HG03159 (cell line): ENCODE results near the gene GYS1.
A peak's percentile ranks its signal among the peaks of the same experiment; 100 is the strongest.

Experiments
- ATAC-seq: cut with Tn5 transposase; IDR thresholded peaks from one replicate; pipeline ENCODE4 v1.9.1; 2021; ENCODE audit warnings: mild to moderate bottlenecking, moderate library complexity; ENCODE audit not compliant: unreplicated experiment

GYS1 gene

DNA sequence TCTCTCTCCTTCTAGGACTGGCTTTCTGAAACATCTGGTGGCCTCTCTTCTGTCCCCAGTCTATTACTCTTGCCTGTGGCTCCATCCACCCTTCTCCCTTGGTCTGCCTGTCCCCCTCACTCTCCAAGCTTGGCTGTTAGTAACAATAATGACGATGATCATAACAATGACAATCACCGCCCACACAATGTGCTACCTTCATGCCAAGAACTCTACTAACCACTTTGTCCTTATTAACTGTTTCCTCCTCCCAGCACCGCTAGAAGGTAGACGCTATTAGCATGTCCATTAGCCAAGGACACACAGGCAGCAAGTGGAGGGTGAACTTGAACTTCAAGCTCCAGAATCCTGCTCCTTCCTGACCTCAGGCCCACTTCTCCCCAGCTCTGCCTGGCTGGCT lies 2.7 kb downstream of the GYS1 start:
- no peak for ATAC-seq

- ATAC-seq, result no peak
Measured at GRCh38 chr19:48989701-48990291, 3.3 kb downstream of the GYS1 start.

- ATAC-seq, result no peak
Measured at GRCh38 chr19:48988860-48989259, 4.2 kb downstream of the GYS1 start.

- no peak for ATAC-seq
Measured at GRCh38 chr19:48988286-48988685, 4.8 kb downstream of the GYS1 start.

- ATAC-seq, result no peak
Measured at GRCh38 chr19:48987323-48987722, 5.8 kb downstream of the GYS1 start.

DNA sequence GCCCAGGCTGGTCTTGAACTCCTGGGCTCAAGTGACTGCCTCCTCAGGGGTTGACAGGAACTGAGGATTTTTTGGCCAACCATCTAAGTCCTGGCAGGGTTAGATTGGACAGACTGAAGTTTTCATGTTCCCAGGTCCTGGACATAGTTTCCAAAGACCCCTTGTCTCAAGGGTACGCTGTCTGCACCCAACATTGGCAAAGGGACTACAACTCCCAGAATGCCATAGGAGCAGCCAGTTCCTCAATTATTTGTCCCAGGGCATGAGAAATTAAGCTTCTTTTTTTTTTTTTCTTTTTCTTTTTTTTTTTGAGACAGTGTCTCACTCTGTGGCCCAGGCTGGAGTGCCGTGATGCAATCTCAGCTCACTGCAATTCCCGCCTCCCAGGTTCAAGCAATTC lies 6.9 kb downstream of the GYS1 start:
- no peak for ATAC-seq

- no peak for ATAC-seq
Measured at GRCh38 chr19:48985711-48986110, 7.4 kb downstream of the GYS1 start.

DNA sequence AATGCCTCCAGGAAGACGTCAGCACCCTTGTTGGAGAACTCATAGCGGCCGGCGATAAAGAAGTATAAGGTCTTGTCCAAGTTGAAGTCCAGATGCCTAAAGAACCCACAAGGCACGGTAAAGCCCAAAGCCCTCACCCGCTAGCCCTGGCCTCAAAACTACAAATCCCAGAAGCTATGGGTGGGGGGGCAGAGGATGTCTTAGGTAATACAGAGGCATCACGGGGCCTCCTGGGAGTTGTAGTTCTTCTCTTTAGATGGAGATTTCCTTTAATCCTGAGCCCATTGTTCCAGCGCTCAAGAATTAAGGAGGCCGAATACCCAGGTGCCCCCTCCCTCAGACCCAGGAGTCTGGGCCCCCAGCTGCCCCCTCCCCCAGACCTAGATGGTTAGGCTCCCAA lies 10.8 kb downstream of the GYS1 start:
- no peak for ATAC-seq

- no peak for ATAC-seq
Measured at GRCh38 chr19:48977061-48977460, 16.0 kb downstream of the GYS1 start.

DNA sequence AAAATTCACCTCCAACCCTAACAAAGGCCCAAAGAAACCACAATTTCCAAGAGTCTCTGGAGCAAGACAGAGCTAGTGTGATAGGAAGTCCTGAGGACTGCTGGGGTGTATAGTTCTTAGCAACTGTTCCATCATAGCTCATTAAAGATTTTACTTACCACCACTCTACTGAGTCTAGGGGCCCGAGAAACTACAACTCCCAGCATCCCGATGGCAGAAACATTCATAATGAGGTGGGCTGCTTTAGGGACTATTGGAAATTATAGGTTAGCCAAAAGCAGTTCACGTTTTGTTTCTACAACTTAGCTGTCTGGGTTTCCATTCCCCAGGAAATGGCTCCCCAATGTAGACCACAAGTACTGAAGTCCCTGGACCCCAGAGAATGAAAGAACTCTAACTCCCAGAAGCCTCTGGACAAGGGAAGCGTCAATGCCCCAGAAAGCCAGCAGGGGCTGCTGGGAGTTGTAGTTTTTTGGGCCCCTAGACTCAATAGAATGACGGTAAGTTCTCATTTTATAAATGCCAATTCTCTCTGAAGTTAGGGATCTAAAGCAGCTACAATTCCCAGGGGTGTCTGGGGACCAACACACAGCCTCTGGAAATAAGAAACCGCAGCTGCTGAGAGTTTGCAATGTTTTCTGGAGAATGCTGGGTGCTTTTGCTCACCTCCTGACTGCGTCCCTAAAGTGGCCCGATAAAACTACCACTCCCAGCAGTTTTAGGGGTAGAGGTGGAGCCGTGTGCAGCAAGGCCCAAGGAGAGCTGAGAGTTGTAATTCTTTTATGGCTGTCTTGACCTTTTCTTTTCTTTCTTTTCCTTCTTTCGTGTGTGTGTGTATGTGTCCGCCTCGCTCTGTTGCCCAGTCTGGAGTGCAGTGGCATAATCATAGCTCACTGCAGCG lies 16.9 kb downstream of the GYS1 start:
- ATAC-seq, result no peak

- ATAC-seq, result no peak
Measured at GRCh38 chr19:48970923-48971395, 22.1 kb downstream of the GYS1 start.

GRCh38 chr19:48970139-48970766 lies 22.9 kb downstream of the GYS1 start:
- ATAC-seq, result no peak

- no peak for ATAC-seq
Measured at GRCh38 chr19:48969276-48970138, 23.6 kb downstream of the GYS1 start.

- ATAC-seq, result no peak
Measured at GRCh38 chr19:48968813-48969218, 24.3 kb downstream of the GYS1 start.

DNA sequence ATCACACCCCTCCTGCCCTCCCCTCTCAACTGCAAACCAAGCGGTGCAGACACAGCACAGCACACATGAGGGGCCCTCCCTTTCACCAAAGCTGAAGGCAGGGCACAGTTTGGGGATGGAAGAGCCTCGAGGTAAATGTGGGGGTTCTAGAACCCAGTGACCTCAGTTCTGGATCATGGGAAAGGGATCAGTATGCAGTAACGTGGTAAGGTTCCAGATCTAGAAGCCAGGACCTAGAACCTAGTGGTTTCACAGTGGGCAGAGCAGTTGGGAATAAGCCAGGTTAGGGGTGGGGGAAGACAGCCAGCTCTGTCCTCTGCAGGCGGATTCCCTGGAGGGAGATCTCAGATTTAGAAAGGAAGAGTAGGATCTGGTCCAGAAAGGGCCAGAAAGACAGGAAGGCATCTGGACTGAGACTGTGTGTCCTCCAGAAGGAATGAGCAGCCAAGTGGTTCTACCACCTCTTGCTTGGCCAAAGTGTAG lies 24.9 kb downstream of the GYS1 start:
- no peak for ATAC-seq

DNA sequence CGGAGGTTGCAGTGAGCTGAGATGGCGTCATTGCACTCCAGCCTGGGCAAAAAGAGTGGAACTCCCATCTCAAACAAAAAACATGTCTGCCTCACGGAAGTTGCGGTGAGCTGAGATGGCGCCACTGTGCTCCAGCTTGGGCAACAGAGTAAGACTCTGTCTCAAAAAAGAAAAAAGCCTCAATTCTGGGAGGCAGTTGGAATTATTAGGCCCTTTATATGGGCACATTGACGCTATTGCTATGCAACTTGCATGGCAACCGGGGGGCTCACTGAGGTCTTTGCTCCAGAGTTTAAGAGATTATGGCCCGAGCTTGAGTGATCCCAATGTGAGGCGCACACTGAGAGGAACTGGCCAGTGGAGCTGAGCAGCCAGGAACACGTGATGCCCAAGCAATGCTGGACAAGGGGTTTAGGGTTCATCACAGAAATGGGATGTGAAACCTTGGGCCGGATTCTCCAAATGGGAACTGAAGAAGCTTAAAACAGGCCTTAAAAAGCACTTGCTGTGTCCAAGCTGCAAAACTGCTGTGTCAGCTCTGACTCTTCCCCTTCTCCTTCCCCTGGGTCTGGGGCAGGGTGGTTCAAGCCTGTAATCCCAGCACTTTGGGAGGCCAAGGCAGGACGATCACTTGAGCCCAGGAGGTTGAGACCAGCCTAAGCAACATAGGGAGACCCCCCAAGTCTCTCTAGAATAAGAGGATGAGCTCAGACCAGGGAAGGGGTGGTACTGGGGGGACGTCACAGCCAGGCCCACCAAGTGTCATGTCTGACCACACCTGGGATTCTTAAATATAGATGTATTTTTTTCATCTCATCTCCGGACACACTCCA lies 25.5 kb downstream of the GYS1 start:
- ATAC-seq, result no peak

- ATAC-seq, result no peak
Measured at GRCh38 chr19:48966541-48967345, 26.4 kb downstream of the GYS1 start.

- ATAC-seq, result peak; percentile 30
Measured at GRCh38 chr19:48965806-48966540, 27.1 kb downstream of the GYS1 start.
